ENCODE data around the gene KRTAP4-7. TPM values are rescaled to one million over a fixed set of nuclear protein-coding genes. Genes with fewer than 3 reads are reported as not detected.
"Not testable (repeated sequence)": the region's sequence is repeated elsewhere in the genome, so short reads cannot be mapped to it uniquely, and the experiment has no call there.

The KRTAP4-7 gene
- total and polyA plus RNA-seq, 8 donors: not detected

DNA sequence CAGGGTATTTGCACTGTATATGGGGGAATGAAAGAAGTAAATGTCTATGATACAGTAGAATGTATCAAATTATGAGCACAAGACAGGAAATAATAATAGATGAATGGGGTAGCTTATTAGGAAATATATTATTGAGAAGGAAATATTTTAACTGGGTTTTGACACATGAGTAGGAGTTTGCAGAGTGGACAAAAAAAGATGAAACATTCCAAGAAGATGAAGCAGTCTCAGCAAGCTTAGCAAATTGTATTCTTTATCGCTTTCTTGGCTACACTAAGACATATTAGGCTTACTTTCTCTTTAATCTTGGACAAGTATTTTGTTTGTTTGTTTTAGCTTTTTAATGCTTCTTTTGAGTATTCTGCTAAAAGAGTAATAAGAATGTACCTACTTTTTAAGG is 19.9 kb downstream of the KRTAP4-7 start:
- no peaks in the 10 kb centered on the region for H3K36me3 ChIP-seq
- intact Hi-C loops (cut with DNase I; ENCODE audit: low total_unique reads): no loop called here
- TF ChIP-seq POLR2A (IDR thresholded peaks at IDR 0.05) (no peak), POLR2AphosphoS5 (IDR thresholded peaks at IDR 0.05) (no peak), EP300 (IDR thresholded peaks at IDR 0.05) (no peak)
- TF ChIP-seq, protein P1, sequence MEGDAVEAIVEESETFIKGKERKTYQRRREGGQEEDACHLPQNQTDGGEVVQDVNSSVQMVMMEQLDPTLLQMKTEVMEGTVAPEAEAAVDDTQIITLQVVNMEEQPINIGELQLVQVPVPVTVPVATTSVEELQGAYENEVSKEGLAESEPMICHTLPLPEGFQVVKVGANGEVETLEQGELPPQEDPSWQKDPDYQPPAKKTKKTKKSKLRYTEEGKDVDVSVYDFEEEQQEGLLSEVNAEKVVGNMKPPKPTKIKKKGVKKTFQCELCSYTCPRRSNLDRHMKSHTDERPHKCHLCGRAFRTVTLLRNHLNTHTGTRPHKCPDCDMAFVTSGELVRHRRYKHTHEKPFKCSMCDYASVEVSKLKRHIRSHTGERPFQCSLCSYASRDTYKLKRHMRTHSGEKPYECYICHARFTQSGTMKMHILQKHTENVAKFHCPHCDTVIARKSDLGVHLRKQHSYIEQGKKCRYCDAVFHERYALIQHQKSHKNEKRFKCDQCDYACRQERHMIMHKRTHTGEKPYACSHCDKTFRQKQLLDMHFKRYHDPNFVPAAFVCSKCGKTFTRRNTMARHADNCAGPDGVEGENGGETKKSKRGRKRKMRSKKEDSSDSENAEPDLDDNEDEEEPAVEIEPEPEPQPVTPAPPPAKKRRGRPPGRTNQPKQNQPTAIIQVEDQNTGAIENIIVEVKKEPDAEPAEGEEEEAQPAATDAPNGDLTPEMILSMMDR (IDR thresholded peaks at IDR 0.05): no peak
- peaks cover 0 to 5% (median 2%) of the 10 kb centered on the region in 4 donors for H3K4me1 ChIP-seq
- WGBS, 5 donors: 78 to 97% (median 86%) methylated on average over 1 of the region's 1 CpG
- no peaks in the 10 kb centered on the region for H3K9me3 ChIP-seq
- H3K27ac ChIP-seq: no peak overlapping the region
- peaks cover 0 to 5% (median 0%) of the 10 kb centered on the region in 3 donors for H3K27me3 ChIP-seq
- H3K4me3 ChIP-seq: no peak overlapping the region
- DNase-seq: no peak

DNA sequence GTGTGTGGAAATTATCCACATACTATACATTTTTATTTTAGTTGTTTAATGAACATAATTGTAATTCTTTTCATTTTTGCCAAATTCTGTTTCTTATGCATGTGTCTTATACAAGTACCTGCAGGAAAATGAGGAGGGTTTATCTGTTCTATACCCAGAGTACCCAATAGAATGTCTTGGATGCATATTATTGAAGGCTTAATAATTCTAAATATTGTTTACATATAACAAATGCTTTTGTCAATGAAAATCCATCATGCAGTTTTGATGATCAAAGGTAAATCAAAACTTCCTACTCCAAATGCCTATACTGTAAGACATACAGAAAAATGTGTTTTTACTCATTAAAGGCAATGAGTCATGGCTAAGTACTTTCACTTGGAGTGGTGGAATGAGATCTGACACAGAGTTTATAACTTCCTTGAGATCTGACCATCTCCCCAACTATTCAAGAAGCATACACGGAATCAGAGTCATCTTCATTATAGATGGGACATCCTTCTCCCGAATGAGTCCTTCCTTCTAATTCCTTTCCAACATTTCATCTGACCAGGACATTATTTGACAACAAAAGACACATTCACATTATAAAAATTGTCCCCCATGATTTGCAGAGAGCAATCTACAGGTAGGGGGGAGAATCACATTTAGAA is 20.6 kb downstream of the KRTAP4-7 start:
- H3K27ac ChIP-seq; H3K9me3 ChIP-seq; H3K36me3 ChIP-seq; DNase-seq; intact Hi-C loops (cut with DNase I; ENCODE audit: low total_unique reads); H3K4me3 ChIP-seq; H3K4me1 ChIP-seq; H3K27me3 ChIP-seq: not testable (repeated sequence)
- 79 to 90% (median 86%) methylated on average over 2 of the region's 2 CpGs for WGBS, 5 donors

DNA sequence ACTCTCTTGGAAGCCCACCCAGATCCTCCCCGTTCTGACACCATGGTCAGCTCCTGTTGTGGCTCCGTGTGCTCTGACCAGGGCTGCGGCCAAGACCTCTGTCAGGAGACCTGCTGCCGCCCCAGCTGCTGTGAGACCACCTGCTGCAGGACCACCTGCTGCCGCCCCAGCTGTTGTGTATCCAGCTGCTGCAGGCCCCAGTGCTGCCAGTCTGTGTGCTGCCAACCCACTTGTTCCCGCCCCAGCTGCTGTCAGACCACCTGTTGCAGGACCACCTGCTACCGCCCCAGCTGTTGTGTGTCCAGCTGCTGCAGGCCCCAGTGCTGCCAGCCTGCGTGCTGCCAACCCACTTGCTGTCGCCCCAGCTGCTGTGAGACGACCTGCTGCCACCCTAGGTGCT is 21.4 kb downstream of the KRTAP4-7 start, which contains the start of gene KRTAP4-9:
Gene KRTAP4-9 (plus strand): TSS at position 43 of the 400 bp plus-strand sequence. CDS start 0 bp downstream, at position 43.
- H3K4me1 ChIP-seq; H3K4me3 ChIP-seq; H3K9me3 ChIP-seq; H3K27me3 ChIP-seq; intact Hi-C loops (cut with DNase I; ENCODE audit: low total_unique reads); DNase-seq; H3K27ac ChIP-seq; H3K36me3 ChIP-seq: not testable (repeated sequence)
- 69 to 77% (median 76%) methylated on average over 6 to 10 of the region's 10 CpGs for WGBS, 5 donors

DNA sequence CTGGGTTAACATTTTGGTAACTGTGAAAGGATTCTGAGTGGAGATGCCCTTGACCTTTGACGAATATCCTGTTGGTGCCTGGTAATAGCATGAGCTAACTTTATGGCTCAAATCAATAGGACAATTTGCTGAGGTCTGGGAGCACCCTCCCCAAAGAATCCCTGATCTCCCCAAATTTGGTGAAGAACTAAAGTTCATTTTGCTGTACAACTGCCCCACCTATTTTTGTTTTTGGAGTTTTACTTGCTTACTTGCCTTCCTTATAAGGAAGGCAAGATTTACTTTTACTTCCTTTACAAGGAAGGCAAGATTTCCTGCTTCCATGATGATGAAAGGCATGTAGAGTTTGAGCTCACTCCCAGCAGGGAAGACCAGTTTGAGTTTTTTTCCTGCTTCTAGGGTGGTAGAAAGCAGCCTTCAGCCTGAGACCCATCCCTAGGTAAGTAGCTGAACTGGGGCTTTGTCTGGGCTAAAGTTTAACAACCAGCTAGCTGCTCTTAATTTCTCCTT is 24.0 kb downstream of the KRTAP4-7 start:
- Histone ChIP-seq H3K36me3 (no peaks in the 10 kb centered on the region), H3K9me3 (no peaks in the 10 kb centered on the region), H3K27ac (no peak overlapping the region), H3K4me3 (no peak overlapping the region), H3K27me3 (peaks cover 0 to 5% (median 0%) of the 10 kb centered on the region in 3 donors), H3K4me1 (peaks cover 0 to 5% (median 2%) of the 10 kb centered on the region in 4 donors)
- TF ChIP-seq, protein P1 (IDR thresholded peaks at IDR 0.05): no peak
- TF ChIP-seq EP300 (IDR thresholded peaks at IDR 0.05) (no peak), POLR2A (IDR thresholded peaks at IDR 0.05) (no peak), POLR2AphosphoS5 (IDR thresholded peaks at IDR 0.05) (no peak)
- DNase-seq: no peak
- intact Hi-C loops (cut with DNase I; ENCODE audit: low total_unique reads): no loop called here
- 34 to 63% (median 48%) methylated on average over 1 of the region's 1 CpG for WGBS, 5 donors

DNA sequence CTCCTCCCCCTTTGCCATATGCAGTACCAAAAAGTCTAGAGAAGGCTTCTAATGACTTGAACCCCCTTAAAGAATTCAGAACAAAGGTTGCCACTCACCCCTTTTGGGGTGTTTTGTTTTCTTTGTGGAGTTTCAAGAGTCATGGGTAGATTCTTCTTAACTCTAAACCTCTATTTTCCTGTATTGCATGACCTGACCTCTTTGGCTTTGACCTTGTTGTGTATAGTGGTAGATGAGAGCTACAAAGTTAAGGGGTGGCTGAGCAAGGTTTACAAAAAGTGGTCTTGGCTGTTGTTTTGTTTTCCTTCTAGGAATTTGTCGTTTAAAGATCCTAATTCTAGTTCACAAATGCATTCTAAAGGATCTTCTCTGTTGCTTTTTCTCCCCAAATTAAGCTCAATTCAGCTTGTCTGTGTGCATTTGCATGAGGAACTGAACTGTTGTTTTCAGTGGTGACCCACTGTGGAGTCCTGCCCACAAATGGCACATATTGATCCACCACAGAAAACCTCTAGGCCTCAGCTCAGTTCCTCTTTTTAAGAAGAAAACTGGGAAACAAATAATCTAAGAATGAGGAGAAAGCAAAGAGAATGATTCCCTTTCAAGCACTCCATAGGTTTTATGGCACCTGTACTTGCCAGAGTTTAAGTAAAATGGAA is 24.9 kb downstream of the KRTAP4-7 start:
- 0 to 41% (median 22%) methylated on average over 1 of the region's 1 CpG for WGBS, 5 donors
- intact Hi-C loops (cut with DNase I; ENCODE audit: low total_unique reads); H3K4me3 ChIP-seq; H3K27me3 ChIP-seq; H3K4me1 ChIP-seq; DNase-seq; H3K27ac ChIP-seq; H3K36me3 ChIP-seq; H3K9me3 ChIP-seq: not testable (repeated sequence)

All from stomach (tissue), 9 donors.